ENCODE measurements around the gene DHCR24. TPM values are rescaled to one million over a fixed set of nuclear protein-coding genes. Genes with fewer than 3 reads are reported as not detected.
A peak's percentile ranks its signal among the peaks of the same experiment; 100 is the strongest.

Gene DHCR24
- total RNA-seq, 1 donor from 2014 or later, result 47.3 TPM

DNA sequence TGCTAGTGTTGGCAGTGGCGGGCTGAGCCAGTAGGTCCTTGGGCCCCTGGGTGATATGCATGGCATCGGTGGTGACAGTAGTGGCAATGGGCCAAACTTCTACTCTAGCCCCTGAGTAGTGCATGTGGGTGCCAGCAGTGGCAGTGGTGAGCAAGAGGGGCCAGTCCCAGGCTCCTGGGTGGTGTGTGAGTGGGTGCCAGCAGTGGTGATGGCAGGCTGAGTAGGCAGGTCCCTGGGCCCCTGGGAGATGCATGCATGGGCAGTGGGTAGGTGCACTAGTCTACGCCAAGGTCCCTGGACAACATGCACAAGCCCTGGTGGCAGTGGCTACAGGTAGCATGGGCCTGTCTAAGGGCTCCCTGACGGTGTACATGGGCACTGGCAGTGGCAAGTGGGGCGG lies 61.3 kb downstream of the DHCR24 start:
- DNase-seq (ENCODE audit: low spot score in 2 of 2) (no peak), FAIRE-seq (no peak)

DNA sequence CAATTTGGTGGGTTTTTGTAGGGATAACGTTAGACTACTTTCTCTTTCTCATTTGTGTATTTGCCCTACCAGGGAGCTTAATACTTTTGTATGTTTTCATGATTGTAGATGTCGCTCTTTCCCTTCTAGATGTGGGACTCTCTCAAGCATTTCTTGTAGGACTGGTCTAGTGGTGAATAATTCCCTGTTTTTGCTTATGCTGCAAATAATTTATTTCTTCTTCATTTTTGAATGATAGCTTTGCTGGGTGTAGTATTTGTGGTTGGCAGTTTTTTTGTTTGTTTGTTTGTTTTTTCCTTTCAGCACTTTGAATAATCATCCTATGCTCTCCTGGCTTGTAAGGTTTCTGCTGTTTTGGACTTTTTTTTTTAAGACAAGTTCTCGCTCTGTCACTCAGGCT lies 63.3 kb downstream of the DHCR24 start:
- no peak for DNase-seq (ENCODE audit: low spot score in 2 of 2)
- no peak for FAIRE-seq

DNA sequence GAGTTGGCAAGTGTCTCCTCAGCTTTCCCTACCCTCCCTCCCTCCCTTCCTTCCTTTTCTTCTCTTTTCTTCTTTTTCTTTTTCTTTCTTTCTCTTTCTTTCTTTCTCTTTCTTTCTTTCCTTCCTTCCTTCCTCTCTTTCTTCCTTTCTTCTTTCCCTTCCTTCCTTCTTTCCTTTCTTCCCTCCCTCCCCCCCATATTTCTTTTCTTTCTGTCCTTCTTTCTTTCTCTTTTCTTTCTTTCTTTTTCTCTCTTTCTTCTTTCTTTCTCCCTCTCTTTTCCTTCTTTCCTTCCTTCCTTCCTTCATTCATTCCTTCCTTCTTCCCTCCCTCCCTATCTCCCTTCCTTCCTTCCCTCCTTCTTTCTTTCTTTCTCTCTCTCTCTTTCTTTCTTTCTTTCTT lies 67.3 kb downstream of the DHCR24 start:
- DNase-seq (ENCODE audit: low spot score in 2 of 2) (no peak), FAIRE-seq (no peak)

DNA sequence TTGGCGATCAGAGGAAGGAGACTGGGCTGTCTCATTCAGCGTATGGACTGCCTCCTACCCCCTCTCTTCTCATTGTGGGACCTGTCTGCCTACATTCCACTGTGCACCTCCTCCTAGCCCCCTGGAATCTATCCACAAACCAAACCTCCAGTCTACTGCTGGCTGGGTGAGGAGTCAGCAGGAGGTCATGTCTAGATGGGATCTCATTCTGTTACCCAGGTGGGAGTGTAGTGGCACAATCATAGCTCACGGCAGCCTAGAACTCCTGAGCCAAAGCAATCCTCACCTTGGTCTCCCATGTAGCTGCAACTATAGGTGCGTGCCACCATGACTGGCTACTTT lies 67.8 kb downstream of the DHCR24 start:
- FAIRE-seq (no peak), DNase-seq (ENCODE audit: low spot score in 2 of 2) (no peak)

DNA sequence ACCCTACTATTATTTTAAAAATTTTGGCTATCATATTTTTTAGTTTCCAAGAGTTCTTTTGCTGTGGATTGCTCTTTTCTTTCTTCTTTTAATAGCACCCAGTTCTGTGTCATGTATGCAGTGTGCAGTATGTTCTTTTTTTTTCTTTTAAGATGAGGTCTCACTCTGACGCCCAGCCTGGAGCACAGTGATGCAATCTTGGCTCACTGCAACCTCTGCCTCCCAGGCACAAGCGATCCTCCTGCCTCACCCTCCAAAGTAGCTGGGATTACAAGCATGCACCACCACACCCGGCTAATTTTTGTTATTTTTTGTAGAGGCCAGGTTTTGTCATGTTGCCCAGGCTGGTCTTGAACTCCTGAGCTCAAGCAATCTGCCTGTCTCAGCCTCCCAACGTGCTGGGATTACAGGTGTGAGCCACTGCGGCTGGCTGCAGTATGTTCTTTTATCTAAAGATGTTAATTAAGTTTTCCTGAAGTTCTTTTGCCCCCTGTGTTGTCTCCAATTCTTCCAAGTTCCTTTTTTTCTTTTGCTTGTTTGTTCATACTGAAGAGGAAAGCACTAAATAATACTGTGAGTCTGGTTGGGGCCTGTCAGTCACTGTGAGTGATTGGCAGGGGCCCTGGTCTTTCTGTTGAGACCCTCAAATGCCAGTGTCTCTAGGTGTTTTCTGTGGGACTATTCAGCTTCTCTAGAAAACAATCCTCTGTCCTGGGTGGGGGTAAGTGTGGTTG lies 68.4 kb downstream of the DHCR24 start:
- no peak for DNase-seq (ENCODE audit: low spot score in 2 of 2)
- FAIRE-seq, result no peak

DNA sequence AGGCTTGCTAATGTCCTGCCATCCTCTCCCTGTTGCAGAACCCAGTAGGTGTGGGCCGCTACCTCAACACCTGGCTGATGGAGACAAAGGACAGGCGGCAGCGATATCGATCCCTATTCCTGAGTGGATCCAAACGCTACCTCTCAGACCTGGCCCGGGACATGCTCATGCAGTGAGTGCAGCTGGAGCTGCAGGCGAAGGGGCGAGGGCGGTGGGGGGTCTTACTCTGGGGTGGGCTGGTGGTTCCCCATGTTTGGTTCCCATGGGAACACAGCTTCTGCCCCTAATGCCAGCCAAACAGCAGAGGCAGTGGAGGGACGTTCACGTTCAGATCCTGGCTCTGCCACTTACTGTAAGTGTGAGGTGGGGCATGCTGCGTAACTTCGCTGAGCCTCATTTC lies 70.0 kb downstream of the DHCR24 start:
- FAIRE-seq (no peak), DNase-seq (ENCODE audit: low spot score in 2 of 2) (no peak)

DNA sequence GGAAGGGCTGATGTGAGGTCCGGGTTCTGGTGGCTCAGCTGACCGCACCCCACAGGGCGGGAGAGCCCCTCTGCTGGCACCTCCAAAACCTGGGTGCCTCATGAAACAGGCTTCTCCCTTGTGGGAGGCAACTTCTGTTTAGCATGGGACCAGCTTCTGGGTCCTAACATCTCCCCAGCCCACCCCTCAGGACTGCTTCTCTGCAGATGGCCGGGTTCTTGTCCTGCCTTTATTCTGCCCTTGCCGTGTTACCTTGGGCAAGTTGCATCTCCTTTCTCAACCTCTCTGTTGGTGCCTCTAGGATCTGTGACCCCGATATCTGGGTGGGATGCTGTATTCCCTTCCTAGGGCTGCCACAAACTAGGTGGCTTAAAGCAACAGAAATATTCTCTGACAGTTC lies 70.9 kb downstream of the DHCR24 start:
- no peak for DNase-seq (ENCODE audit: low spot score in 2 of 2)
- no peak for FAIRE-seq

DNA sequence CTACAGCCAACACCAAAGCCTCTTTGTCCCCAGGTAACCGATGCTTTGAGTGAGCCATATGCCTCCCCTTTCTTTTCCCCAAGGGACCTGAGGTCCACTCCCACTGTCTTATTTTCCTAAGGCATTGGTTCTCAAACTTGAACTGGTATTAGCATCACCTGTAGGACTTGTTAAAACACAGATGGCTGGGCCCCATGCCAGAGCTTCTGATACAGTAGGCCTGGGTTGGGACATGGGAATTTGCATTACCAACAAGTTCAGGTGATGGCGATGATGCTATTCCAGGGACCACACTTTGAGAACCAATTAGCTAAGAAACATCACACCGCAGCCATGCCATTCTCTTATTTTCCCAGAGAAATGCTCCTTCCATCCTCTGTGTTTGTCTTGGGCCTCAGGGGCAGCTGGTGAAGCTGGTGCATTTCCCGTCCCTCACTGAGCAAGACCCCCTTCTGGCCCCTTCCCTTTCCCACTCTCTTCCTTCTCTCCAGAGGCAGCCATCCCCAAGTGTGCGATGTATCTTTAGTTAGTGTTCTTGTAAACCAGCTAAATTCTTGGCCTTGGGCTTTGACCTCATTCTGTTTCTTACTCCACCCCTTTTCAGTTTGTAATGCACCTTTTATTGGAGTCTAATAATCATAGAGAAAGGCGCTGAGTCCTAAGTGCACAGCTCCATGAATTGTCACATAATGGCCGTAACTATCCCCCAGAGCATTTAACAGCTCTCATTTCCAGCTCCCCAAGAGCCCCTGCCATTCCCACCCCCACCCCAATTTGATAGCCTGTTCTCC lies 71.7 kb downstream of the DHCR24 start:
- DNase-seq (ENCODE audit: low spot score in 2 of 2), result no peak
- FAIRE-seq, result no peak

DNA sequence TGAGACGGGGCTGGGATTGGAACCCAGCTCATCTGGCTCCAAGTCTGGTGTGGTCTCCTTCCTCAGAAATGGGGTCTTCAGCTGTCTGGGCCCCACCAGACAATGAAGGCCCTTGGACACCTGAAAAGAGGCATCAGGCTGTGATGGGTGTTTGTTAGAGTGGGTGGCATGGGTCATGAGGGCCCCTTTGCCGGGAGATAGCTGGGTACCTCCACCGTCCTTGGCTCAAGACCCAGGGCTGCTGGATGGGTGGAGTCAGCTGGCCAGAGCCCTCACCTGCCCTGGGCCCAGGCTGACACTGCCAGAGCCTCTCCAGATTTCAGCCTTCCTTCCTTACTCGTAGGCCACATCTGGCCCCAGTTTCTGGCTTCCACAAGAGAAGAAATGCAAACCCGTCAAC lies 72.4 kb downstream of the DHCR24 start:
- no peak for FAIRE-seq
- no peak for DNase-seq (ENCODE audit: low spot score in 2 of 2)

DNA sequence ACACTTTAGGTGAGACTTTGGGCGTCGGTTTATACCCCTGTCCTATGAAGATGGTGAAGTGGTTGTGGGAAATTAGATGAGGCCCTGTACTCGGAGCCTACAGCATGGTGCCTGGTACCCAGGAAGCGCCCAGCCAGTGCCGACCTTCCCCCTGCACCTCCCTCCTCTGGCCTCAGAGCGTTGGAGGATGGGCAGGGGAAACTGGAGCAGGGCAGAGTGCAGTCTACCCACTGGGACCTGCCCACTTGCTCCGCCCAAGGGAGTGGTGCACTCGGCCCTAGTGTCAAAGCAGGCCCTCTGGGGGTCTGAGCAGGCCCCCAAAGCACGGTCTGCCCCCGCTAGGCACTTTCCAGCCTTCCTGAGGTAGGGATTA lies 72.9 kb downstream of the DHCR24 start:
- DNase-seq (ENCODE audit: low spot score in 2 of 2), result no peak
- FAIRE-seq, result no peak

DNA sequence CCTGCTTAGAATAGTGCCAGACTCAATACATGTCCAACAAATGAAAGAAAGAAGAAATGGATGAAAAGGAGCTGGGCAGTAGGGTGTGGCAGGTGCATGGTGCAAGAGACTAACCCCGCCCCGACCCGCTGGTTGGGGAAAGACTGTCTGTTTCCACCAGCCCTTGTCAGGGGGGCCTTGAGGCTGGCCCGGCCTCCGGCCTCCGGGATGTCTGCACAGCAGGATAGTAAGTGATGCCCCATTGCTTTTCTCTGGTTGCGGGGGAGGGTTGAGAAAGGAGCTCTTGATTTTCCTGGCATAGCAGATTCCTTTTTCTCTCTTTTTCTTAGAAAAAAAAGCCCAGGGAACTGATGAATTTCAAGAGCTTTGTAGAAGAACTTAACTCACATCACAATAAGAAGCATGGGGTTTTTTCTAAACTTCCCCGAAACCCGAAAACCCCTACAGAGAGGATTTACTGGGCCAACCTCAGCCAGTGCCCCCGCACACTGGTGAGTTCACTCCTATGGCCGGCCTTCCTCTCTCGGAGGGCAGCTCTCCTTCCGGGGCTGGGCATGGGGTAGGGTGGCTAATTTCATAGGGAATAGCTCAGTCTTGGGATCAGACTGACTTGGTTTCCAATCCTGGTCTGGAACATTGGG lies 73.4 kb downstream of the DHCR24 start:
- no peak for FAIRE-seq
- no peak for DNase-seq (ENCODE audit: low spot score in 2 of 2)

DNA sequence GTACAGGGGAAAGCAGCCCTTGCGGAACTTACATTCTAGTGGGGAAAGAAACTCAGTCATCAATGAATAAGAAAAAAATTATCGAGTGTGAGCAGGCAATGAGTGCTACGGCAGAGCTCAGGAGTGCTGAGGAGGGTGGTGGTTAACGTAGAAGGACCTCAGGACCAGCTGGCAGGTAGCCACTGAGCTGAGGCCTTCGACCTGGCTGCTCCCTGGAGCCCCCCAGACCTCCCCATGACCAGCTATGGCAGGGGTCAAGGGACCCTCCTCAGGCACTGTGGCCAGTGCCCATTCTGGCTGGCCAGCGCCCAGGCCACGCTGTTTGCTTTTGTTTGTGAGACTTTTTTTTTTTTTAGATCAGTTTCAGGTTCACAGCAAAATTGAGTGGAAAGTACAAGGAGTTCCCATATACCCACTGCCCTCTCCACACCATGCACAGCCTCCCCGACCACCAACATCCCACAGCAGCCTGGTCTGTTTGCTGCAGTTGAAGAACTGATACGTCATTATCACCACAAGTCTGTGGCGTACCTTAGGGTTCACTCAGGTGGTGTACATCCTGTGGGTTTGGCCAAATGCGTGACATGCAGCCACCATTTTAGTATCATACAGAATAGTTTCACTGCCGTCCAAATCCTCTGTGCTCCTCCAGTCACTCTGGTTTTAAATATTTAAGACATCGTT lies 74.1 kb downstream of the DHCR24 start:
- no peak for DNase-seq (ENCODE audit: low spot score in 2 of 2)
- FAIRE-seq, result no peak

DNA sequence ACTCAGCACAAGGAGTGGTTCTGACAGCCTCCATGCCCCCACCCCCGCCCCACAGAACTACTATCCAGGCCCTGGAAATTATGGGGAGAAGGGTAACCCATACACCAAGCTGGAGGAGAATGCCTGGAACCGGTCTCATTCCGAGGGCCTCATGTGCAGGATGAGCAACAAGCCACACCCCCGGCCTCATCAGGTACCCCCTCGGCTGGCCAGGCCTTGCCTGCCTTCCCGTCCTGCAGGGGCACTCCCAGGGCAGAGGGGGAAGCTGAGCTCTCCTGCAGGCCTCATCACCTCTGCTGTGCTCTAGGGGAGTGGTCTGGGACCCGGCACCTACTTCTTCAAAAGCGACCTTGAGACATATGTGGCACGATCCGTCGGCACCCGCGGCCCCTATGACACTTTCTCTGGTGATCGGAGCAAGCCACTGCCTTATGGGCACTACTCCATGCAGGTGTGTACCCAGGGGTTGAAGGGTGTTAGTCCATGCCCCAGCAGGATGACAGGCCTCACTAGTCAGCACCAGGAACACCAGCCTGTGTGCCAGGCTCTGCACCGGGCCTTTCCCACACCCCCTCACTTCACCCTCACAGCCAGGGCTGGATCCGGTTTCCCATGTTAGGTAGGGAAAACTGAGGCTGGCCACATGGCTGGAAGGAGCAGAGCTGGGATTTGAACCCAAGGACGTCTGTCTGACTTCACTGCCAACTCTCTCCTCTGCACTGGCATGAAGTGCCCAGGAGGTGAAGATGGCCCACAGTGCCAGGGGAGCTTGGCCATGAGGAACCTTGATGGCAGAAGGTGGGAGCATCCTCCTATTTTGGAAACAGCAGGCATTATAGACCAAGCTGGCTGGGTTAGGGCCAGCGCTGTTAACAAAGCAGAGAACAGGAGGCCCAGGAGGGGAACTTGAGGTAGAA lies 75.0 kb downstream of the DHCR24 start:
- DNase-seq (ENCODE audit: low spot score in 2 of 2) (no peak), FAIRE-seq (no peak)

DNA sequence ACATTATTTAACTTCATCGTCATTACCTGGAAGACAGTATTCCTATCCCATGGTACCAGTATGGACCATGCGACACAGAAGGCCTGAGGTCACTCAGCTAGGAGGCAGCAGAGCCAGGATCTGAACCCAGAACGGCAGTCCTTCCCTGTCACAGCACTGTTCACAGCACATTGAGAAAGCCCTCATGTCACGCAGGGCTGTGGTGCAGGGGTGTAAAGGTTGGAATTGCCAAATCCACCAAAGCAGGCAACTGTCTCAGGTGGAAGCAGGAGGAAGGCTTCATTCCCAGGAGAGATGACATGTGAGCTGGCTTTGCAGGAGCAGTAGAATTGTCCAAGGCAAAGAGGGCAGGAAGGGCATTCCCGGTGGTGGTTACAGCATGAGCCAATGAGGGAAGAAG lies 75.9 kb downstream of the DHCR24 start:
- no peak for FAIRE-seq
- DNase-seq (ENCODE audit: low spot score in 2 of 2), result no peak

DNA sequence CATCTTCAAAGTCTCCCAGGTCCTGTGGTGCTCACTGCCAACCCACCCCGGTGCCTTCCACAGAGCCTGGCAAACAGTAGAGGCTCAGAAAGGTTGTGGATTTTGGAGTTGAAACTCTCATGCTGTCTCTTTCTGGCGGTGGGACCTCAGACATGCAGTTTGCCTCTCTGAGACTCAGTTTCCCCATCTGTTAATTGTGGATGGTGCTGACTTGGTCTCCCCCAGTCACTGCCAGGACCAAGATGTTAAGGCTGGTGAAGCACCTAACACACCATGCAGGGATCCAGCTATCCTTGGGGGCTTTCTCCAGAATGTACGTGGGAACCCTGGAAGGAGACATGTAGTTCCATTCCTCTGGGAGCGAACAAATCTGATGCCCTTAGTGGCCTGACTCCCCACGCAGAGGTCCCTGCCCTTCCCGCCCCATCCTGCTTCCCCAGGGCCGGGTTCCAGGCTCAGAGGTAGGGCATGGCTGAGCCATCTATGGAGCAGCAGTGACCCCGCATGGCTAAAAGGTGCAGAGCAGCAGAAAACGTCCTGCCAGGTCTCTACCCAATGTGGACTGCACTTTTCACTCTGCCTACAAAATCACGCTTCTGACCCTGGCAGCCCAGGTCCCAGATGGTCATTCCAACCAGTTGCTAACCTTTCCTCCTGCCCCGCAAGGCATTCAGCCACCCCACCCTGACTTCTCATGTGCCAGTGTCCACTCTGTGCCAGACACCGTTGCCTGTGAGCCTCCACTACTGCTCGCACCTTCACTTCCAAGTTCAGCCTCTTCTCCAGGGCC lies 76.6 kb downstream of the DHCR24 start:
- DNase-seq (ENCODE audit: low spot score in 2 of 2) (peak; percentile 69 to 80), FAIRE-seq (no peak)

DNA sequence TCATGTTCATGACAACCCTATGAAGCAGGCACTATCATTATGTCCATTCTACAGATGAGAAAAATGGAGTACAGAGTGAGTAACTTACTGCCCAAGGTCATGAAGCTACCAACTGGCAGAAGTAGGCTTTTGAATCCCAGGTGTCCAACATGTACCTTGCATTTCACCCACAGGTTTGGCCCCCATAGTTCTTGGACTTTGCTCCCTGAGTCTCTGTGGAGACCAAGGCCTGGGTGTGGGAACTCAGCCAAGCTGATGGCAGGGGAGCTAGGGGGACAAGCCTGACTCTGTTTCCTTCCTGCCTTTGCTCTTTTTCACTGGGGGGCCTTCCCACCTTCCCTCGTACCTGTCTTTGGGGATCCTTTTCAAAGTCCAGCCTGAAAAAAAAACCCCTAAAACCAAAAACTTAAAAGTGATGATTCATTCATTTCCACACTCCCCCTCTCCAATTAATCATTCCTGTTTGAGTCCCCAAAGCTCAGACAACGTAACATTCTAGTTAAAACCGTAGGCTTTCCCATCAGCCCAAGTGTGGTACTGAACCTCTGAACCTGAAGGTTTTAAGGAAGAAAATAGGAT lies 77.4 kb downstream of the DHCR24 start:
- FAIRE-seq (no peak), DNase-seq (ENCODE audit: low spot score in 2 of 2) (no peak)

DNA sequence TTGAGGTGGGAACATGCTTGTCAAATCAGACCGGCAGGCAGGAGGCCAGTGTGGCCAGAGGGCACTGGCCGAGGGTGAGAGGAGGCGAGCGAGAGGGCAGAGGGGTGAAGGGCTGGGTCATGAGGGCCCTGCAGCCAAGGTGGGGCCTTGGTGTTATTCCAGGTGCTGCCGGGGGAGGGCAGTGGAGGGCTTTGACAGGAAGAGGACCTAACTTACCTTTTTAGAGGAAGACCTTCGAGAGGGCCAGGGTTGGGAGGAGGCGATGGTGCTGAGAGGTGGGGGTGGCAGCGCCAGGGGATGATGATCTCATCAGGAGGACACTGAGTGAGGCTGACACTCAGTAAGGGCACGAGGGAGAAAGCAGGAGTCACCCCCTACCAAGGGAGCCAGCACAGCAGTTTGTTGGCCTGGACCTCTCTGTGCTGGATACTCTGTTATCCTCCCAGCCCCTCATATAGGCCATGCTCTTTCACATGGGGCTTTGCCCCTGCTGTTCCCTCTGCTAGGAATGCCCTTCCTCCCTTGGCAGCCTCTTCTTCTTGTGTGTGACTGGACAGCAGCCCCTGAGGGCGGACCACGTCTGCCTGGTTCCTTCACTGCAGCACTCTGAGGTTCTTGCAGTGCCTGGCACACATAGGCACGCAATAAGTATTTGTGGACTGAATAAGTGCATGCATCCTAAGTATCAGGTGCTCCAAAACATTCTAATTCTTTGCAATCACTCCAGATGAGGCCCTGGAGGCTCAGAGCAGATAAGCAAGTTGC lies 78.4 kb downstream of the DHCR24 start:
- no peak for FAIRE-seq
- no peak for DNase-seq (ENCODE audit: low spot score in 2 of 2)

DNA sequence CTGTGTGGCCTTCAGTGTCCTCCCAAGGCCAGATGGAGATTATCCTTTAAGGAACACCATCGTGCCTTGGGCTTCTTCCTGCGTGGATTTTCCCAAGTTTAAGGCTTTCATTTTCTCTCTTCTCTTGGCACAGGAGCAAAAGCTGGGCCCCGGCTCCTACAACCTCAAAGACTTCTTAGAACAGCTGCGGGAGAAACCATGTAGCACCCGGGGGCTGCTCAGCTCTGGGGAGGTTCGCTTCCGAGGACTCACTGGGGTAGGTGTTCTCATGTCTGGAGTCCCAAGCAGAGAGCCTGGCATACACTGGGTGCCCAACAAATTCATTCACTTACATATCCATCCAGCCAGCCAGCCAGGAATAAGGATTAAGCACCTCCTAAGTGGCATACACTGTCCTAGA lies 79.2 kb downstream of the DHCR24 start:
- no peak for FAIRE-seq
- no peak for DNase-seq (ENCODE audit: low spot score in 2 of 2)
